Astrocyte (in vitro differentiated cells and primary cell): ENCODE measurements around the gene EMD. TPM values are rescaled to one million over a fixed set of nuclear protein-coding genes. Genes with fewer than 3 reads are reported as not detected.

Source experiments
- DNase-seq: peaks from one replicate; pipeline ENCODE4 v3.0.0-alpha.2; 2010; ENCODE audit warnings: low read depth
- FAIRE-seq: peaks from 2 replicates; lab custom pipeline; 2011; peaks lifted over from hg19 to GRCh38; lab: Jason Lieb, UNC
- H2AFZ ChIP-seq: 2 replicates; pipeline ENCODE4 v1.6.0; 2012; ENCODE audit warnings: low read depth, low read length, inconsistent platforms
- H3K27ac ChIP-seq: 2 replicates; pipeline ENCODE4 v1.5.1; 2011; ENCODE audit warnings: low read depth, low read length, inconsistent platforms
- H3K27me3 ChIP-seq: 2 replicates; pipeline ENCODE4 v1.6.0; 2011; ENCODE audit warnings: low read length, inconsistent platforms; ENCODE audit not compliant: insufficient read depth
- H3K36me3 ChIP-seq: 2 replicates; pipeline ENCODE4 v1.5.1; 2011; ENCODE audit warnings: low read length, inconsistent platforms; ENCODE audit not compliant: insufficient read depth
- H3K4me1 ChIP-seq: 2 replicates; pipeline ENCODE4 v1.5.1; 2011; ENCODE audit warnings: low read length, inconsistent platforms; ENCODE audit not compliant: insufficient read depth
- H3K4me2 ChIP-seq: 2 replicates; pipeline ENCODE4 v1.6.0; 2012; ENCODE audit warnings: low read length, inconsistent platforms
- H3K4me3 ChIP-seq: 2 replicates; pipeline ENCODE4 v1.5.1; 2011; ENCODE audit warnings: low read depth, mild to moderate bottlenecking, low read length, inconsistent platforms; ENCODE audit not compliant: insufficient read depth
- H3K79me2 ChIP-seq: 2 replicates; pipeline ENCODE4 v1.6.0; 2012; ENCODE audit warnings: mild to moderate bottlenecking, low read length, inconsistent platforms; ENCODE audit not compliant: insufficient read depth
- H3K9ac ChIP-seq: 2 replicates; pipeline ENCODE4 v1.6.0; 2012; ENCODE audit warnings: mild to moderate bottlenecking, low read length, inconsistent platforms
- H3K9me3 ChIP-seq: 2 replicates; pipeline ENCODE4 v1.5.1; 2012; ENCODE audit warnings: low read depth, mild to moderate bottlenecking, low read length, inconsistent platforms; ENCODE audit not compliant: insufficient read depth
- H4K20me1 ChIP-seq: 2 replicates; pipeline ENCODE4 v1.6.0; 2012; ENCODE audit warnings: low read length, inconsistent platforms; ENCODE audit not compliant: insufficient read depth
- H3K27ac Mint-ChIP-seq: one replicate; pipeline ENCODE4 v1.8.0; 2021; ENCODE audit warnings: mild to moderate bottlenecking, mixed read lengths; ENCODE audit not compliant: unreplicated experiment
- H3K27me3 Mint-ChIP-seq: one replicate; pipeline ENCODE4 v1.8.0; 2021; ENCODE audit warnings: low read depth, mixed read lengths; ENCODE audit not compliant: unreplicated experiment
- H3K36me3 Mint-ChIP-seq: one replicate; pipeline ENCODE4 v1.8.0; 2021; ENCODE audit warnings: low read depth, mixed read lengths; ENCODE audit not compliant: unreplicated experiment
- H3K4me1 Mint-ChIP-seq: one replicate; pipeline ENCODE4 v1.8.0; 2021; ENCODE audit warnings: low read depth, mixed read lengths; ENCODE audit not compliant: unreplicated experiment
- H3K4me3 Mint-ChIP-seq: one replicate; pipeline ENCODE4 v1.8.0; 2021; ENCODE audit warnings: mild to moderate bottlenecking, moderate library complexity, mixed read lengths; ENCODE audit not compliant: unreplicated experiment
- H3K9me3 Mint-ChIP-seq: one replicate; pipeline ENCODE4 v1.8.0; 2021; ENCODE audit warnings: mild to moderate bottlenecking, mixed read lengths; ENCODE audit not compliant: unreplicated experiment
- CTCF ChIP-seq: IDR thresholded peaks from 2 replicates; pipeline ENCODE4 v1.5.1; 2011; ENCODE audit warnings: low read depth, mild to moderate bottlenecking, inconsistent platforms, low read length, moderate library complexity; ENCODE audit not compliant: insufficient read depth
- EZH2 ChIP-seq: IDR thresholded peaks from 2 replicates; pipeline ENCODE4 v1.6.1; 2012; ENCODE audit warnings: mild to moderate bottlenecking, low read length, inconsistent platforms; ENCODE audit not compliant: insufficient read depth
- total RNA-seq: library from RNA; stranded (reverse); gene quantifications from 2 replicates; pipeline ENCODE4 v1.2.1, GENCODE V29; 2021

The EMD gene
- total RNA-seq, 1 donor from 2014 or later: 75.6 TPM

GRCh38 chrX:154379569-154379951 is 465 bp downstream of the EMD start:
- Mint-ChIP-seq H3K36me3 (no peaks in the 10 kb centered on the region), H3K4me3 (peak overlapping the region; percentile 92), H3K27me3 (no peaks in the 10 kb centered on the region), H3K9me3 (no peaks in the 10 kb centered on the region), H3K4me1 (peaks cover 7% of the 10 kb centered on the region), H3K27ac (peak overlapping the region; percentile 98)
- TF ChIP-seq EZH2 (no peak), CTCF (no peak)
- Histone ChIP-seq H3K27ac (peak overlapping the region; percentile 92), H3K4me3 (peak overlapping the region; percentile 69), H3K9me3 (no peaks in the 10 kb centered on the region), H4K20me1 (peaks cover 24% of the 10 kb centered on the region), H3K4me1 (peaks cover 16% of the 10 kb centered on the region), H3K27me3 (no peaks in the 10 kb centered on the region), H3K4me2 (peak overlapping the region; percentile 93), H3K79me2 (peaks cover 34% of the 10 kb centered on the region), H3K9ac (peak overlapping the region; percentile 98), H3K36me3 (no peaks in the 10 kb centered on the region), H2AFZ (no peak overlapping the region)
- DNase-seq (no peak), FAIRE-seq (no peak)

GRCh38 chrX:154380153-154380552 is 1.1 kb downstream of the EMD start:
- Mint-ChIP-seq H3K4me3 (peak overlapping the region; percentile 92), H3K27ac (peak overlapping the region; percentile 98), H3K36me3 (no peaks in the 10 kb centered on the region), H3K9me3 (no peaks in the 10 kb centered on the region), H3K27me3 (no peaks in the 10 kb centered on the region), H3K4me1 (peaks cover 7% of the 10 kb centered on the region)
- no peak for FAIRE-seq
- peaks cover 24% of the 10 kb centered on the region for H4K20me1 ChIP-seq
- DNase-seq: no peak
- peak overlapping the region; percentile 69 for H3K4me3 ChIP-seq
- peaks cover 13% of the 10 kb centered on the region for H3K4me1 ChIP-seq
- H3K4me2 ChIP-seq: peak overlapping the region; percentile 93
- peak overlapping the region; percentile 92 for H3K27ac ChIP-seq
- H3K36me3 ChIP-seq: no peaks in the 10 kb centered on the region
- H3K9ac ChIP-seq: peak overlapping the region; percentile 98
- H2AFZ ChIP-seq: no peak overlapping the region
- H3K79me2 ChIP-seq: peaks cover 31% of the 10 kb centered on the region
- TF ChIP-seq EZH2: no peak
- no peak for TF ChIP-seq CTCF
- no peaks in the 10 kb centered on the region for H3K9me3 ChIP-seq
- H3K27me3 ChIP-seq: no peaks in the 10 kb centered on the region

GRCh38 chrX:154380787-154381186 is 1.7 kb downstream of the EMD start:
- Mint-ChIP-seq H3K9me3 (no peaks in the 10 kb centered on the region), H3K4me3 (peak overlapping the region; percentile 92)
- FAIRE-seq: no peak

More at GRCh38 chrX:154380787-154381186, 1.7 kb downstream of the EMD start:
- peaks cover 7% of the 10 kb centered on the region for H3K4me1 Mint-ChIP-seq
- H3K4me1 ChIP-seq: peaks cover 12% of the 10 kb centered on the region
- no peak for TF ChIP-seq EZH2
- TF ChIP-seq CTCF: no peak
- no peaks in the 10 kb centered on the region for H3K36me3 Mint-ChIP-seq
- H3K27me3 Mint-ChIP-seq: no peaks in the 10 kb centered on the region
- peak overlapping the region; percentile 69 for H3K4me3 ChIP-seq
- DNase-seq: no peak
- H3K27ac ChIP-seq: no peak overlapping the region
- H3K27me3 ChIP-seq: no peaks in the 10 kb centered on the region
- no peaks in the 10 kb centered on the region for H3K36me3 ChIP-seq
- no peak overlapping the region for H2AFZ ChIP-seq
- peaks cover 24% of the 10 kb centered on the region for H4K20me1 ChIP-seq
- H3K79me2 ChIP-seq: peaks cover 28% of the 10 kb centered on the region
- H3K4me2 ChIP-seq: peak overlapping the region; percentile 93
- peak overlapping the region; percentile 26 for H3K27ac Mint-ChIP-seq
- peak overlapping the region; percentile 98 for H3K9ac ChIP-seq
- H3K9me3 ChIP-seq: no peaks in the 10 kb centered on the region
